Body of pancreas (tissue), 4 donors: ENCODE results near the gene LRCH4. TPM values are rescaled to one million over a fixed set of nuclear protein-coding genes. Genes with fewer than 3 reads are reported as not detected.

ENCODE experiments used
- ATAC-seq: fragments of 150-250 bp; one replicate; pipeline ENCODE4 v1.9.1; 2016
- DNase-seq, 4 donors: peaks; one replicate each; pipeline ENCODE4 v3.0.0-alpha.2; 2019
- H3K27ac ChIP-seq, 4 donors: fragments of 200-600 bp; sonication (generic); 1 replicate in 3 of 4; 2 replicates in 1 of 4; pipeline versions ENCODE4 v1.5.1 to v1.6.1; 2016 to 2019; ENCODE audit warnings: mild to moderate bottlenecking in 1 of 4, mixed read lengths in 1 of 4, moderate library complexity in 1 of 4
- H3K27me3 ChIP-seq, 2 donors: fragments of 200-600 bp; sonication (generic); one replicate each; pipeline ENCODE4 v1.6.0; 2016; ENCODE audit warnings: mild to moderate bottlenecking in 1 of 2
- H3K36me3 ChIP-seq, 2 donors: fragments of 200-600 bp; sonication (generic); replicated peaks in 1 of 2; 2 replicates each; pipeline ENCODE4 v1.5.1; 2016; ENCODE audit warnings: low read depth in 2 of 2; ENCODE audit not compliant: insufficient read depth in 1 of 2
- H3K4me1 ChIP-seq: fragments of 200-600 bp; sonication (generic); one replicate; pipeline ENCODE4 v1.6.0; 2016
- H3K4me3 ChIP-seq, 2 donors: fragments of 200-600 bp; sonication (generic); 1 replicate in 1 of 2; 2 replicates in 1 of 2; pipeline ENCODE4 v1.5.1; 2016 to 2019
- H3K9me3 ChIP-seq, 3 donors: fragments of 200-600 bp; sonication (generic); 1 replicate in 2 of 3; 2 replicates in 1 of 3; pipeline ENCODE4 v1.5.1; 2016
- POLR2A ChIP-seq, 3 donors: fragments of 450-650 bp; IDR thresholded peaks; one replicate each; pipeline ENCODE4 v1.6.1; 2016; ENCODE audit warnings: antibody characterized with exemption in 3 of 3, mild to moderate bottlenecking in 2 of 3
- WGBS, 2 donors: methylation state at CpG; one replicate each; pipeline ENCODE4 v1.1.5; 2017; 5-methylcytosine and 5-hydroxymethylcytosine counted together
- intact Hi-C: fragments of 100-400 bp; cut with DNase I; formaldehyde crosslinking; loops from one replicate; pipeline ENCODE4 v1.15.1; 2023
- total RNA-seq, 2 donors: library from RNA; depleted of rRNA; stranded (reverse); fragments of >200 nt; gene quantifications; one replicate each; pipeline ENCODE4 v1.1.0, GENCODE V29; 2016
- TF ChIP-seq, protein P1 (sequence below), 7 experiments: fragments of 450-650 bp in 4 of 7; fragments of 200-600 bp in 3 of 7; sonication (generic) in 3 of 7; IDR thresholded peaks; one replicate each; pipeline ENCODE4 v1.5.1; 2016 to 2019; ENCODE audit warnings: antibody characterized with exemption in 7 of 7

LRCH4 gene
- total RNA-seq, 2 donors from 2014 or later, result 25.4 to 121 TPM

- WGBS, 2 donors, result 45 to 65% methylated on average over 8 of the region's 8 CpGs
- H3K4me3 ChIP-seq, result no peak overlapping the region
- no peaks in the 10 kb centered on the region for H3K36me3 ChIP-seq
- DNase-seq (peak in 2 of 4 donors; percentile 19 to 53), ATAC-seq (no peak)
- H3K27me3 ChIP-seq, result no peaks in the 10 kb centered on the region
- intact Hi-C loops, result no loop called here
- TF ChIP-seq, protein P1, sequence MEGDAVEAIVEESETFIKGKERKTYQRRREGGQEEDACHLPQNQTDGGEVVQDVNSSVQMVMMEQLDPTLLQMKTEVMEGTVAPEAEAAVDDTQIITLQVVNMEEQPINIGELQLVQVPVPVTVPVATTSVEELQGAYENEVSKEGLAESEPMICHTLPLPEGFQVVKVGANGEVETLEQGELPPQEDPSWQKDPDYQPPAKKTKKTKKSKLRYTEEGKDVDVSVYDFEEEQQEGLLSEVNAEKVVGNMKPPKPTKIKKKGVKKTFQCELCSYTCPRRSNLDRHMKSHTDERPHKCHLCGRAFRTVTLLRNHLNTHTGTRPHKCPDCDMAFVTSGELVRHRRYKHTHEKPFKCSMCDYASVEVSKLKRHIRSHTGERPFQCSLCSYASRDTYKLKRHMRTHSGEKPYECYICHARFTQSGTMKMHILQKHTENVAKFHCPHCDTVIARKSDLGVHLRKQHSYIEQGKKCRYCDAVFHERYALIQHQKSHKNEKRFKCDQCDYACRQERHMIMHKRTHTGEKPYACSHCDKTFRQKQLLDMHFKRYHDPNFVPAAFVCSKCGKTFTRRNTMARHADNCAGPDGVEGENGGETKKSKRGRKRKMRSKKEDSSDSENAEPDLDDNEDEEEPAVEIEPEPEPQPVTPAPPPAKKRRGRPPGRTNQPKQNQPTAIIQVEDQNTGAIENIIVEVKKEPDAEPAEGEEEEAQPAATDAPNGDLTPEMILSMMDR (IDR thresholded peaks at IDR 0.05), result no peak
- TF ChIP-seq POLR2A (IDR thresholded peaks at IDR 0.05), result no peak
- no peaks in the 10 kb centered on the region for H3K4me1 ChIP-seq
- no peaks in the 10 kb centered on the region for H3K9me3 ChIP-seq
- no peak overlapping the region for H3K27ac ChIP-seq
These were observed 35.6 kb upstream of the LRCH4 start for GRCh38 chr7:100621554-100621953.

- 90 to 94% methylated on average over 22 to 23 of the region's 23 CpGs for WGBS, 2 donors
- Histone ChIP-seq H3K27ac (no peak overlapping the region), H3K27me3 (no peaks in the 10 kb centered on the region), H3K4me3 (no peak overlapping the region), H3K36me3 (no peaks in the 10 kb centered on the region), H3K4me1 (no peaks in the 10 kb centered on the region), H3K9me3 (no peaks in the 10 kb centered on the region)
- TF ChIP-seq, protein P1 (IDR thresholded peaks at IDR 0.05), result no peak
- no peak for TF ChIP-seq POLR2A (IDR thresholded peaks at IDR 0.05)
- intact Hi-C loops, result no loop called here
- DNase-seq (no peak), ATAC-seq (no peak)
These were observed 34.9 kb upstream of the LRCH4 start for GRCh38 chr7:100620804-100621203.

- TF ChIP-seq POLR2A (IDR thresholded peaks at IDR 0.05), result no peak
- TF ChIP-seq, protein P1 (IDR thresholded peaks at IDR 0.05), result no peak
- intact Hi-C loops, result no loop called here
- H3K4me1 ChIP-seq, result no peaks in the 10 kb centered on the region
- ATAC-seq (no peak), DNase-seq (no peak)
- no peaks in the 10 kb centered on the region for H3K36me3 ChIP-seq
- no peaks in the 10 kb centered on the region for H3K27me3 ChIP-seq
- H3K9me3 ChIP-seq, result no peaks in the 10 kb centered on the region
- WGBS, 2 donors, result 89 to 96% methylated on average over 3 to 6 of the region's 6 CpGs
- H3K27ac ChIP-seq, result no peak overlapping the region
- H3K4me3 ChIP-seq, result no peak overlapping the region
These were observed 34.3 kb upstream of the LRCH4 start for GRCh38 chr7:100620239-100620638.

GRCh38 chr7:100614308-100614861 is 28.5 kb upstream of the LRCH4 start:
- DNase-seq, result no peak
- H3K27me3 ChIP-seq, result no peaks in the 10 kb centered on the region
- TF ChIP-seq, protein P1 (IDR thresholded peaks at IDR 0.05), result no peak
- TF ChIP-seq POLR2A (IDR thresholded peaks at IDR 0.05), result no peak
- H3K4me3 ChIP-seq, result no peak overlapping the region
- WGBS, 2 donors, result 71 to 85% methylated on average over 4 to 6 of the region's 6 CpGs
- intact Hi-C loops, result no loop called here
- peaks cover 10% of the 10 kb centered on the region for H3K4me1 ChIP-seq
- H3K9me3 ChIP-seq, result no peaks in the 10 kb centered on the region
- no peak overlapping the region for H3K27ac ChIP-seq
- ATAC-seq, result no peak
- no peaks in the 10 kb centered on the region for H3K36me3 ChIP-seq
